GM18519 (cell line): ENCODE results near the gene SFR1.
A peak's percentile ranks its signal among the peaks of the same experiment; 100 is the strongest.

Experiments used
- ATAC-seq: cut with Tn5 transposase; IDR thresholded peaks from one replicate; pipeline ENCODE4 v1.9.1; 2021; ENCODE audit warnings: mild to moderate bottlenecking, moderate library complexity; ENCODE audit not compliant: unreplicated experiment, low FRiP score

SFR1 gene

DNA sequence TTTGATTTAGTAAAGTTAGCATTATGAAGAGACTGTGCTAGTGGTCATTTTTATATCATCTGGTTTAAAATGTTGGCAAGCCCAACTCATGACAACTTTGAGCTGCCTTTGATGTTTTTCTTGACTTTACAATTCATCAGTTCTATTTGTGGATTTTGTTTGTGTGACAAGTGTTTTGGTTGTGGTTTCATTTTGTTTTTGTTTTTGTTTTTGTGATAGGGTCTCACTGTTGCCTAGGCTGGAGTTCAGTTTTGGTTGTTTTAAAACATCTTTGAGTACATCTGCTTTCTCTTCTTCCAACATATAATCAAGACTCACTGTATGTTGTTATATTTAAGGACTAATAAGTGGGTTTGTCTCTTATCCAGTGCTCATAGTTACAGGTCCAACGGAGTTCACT is 17.6 kb upstream of the SFR1 start:
- ATAC-seq: no peak

DNA sequence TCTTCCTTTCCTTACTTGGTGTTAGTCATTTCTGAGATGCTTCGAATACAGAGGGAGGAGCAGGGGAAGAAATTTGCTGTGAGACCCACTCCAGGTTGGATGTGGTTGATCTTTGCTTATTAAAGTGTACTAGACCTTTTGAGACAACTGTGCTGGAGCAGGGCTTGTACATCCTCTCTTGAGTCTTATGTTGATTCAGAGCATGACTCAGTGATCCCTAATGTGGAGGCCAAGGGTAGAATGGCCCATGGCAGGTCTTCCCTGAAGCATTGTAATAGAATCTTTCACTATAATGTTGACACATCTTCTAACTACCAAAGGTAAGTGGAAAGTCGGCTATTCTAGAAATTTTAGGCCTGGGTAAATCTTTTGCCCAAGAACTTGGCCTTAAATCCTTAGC is 17.0 kb upstream of the SFR1 start:
- ATAC-seq: no peak

DNA sequence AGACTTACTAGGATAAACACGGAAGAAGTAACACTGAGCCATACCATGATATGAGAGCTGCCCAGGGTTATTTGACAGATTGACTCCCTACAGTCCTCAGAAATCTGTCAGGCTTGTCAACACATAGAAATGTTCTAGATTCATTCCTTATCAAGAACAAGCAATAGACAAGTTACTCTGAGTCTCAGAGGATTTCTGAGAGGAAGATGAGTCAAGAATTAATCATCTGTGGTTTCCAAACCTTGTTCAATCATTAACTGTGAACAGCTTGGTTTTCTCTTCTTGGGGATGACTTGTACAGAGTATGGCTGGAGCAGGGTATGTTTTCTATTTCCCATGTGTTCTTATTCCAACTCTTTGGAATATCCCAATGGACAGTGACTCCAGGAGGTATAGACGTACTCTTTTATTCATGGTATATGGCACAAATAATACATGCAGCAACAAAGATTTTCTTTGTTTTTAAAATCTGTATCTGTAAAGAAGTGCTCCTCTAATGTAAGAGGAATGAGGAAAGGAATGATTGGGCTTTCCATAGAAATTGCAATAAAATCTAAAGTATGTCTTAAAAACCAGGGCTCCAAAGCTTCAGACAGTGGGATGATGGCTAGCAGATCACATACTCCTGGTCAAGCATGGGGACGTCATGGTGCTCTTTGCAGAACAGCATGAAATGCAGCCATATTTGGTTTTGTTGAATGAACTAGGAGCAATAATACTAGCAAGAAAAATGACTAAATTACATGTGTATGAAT is 11.9 kb upstream of the SFR1 start:
- ATAC-seq: no peak

DNA sequence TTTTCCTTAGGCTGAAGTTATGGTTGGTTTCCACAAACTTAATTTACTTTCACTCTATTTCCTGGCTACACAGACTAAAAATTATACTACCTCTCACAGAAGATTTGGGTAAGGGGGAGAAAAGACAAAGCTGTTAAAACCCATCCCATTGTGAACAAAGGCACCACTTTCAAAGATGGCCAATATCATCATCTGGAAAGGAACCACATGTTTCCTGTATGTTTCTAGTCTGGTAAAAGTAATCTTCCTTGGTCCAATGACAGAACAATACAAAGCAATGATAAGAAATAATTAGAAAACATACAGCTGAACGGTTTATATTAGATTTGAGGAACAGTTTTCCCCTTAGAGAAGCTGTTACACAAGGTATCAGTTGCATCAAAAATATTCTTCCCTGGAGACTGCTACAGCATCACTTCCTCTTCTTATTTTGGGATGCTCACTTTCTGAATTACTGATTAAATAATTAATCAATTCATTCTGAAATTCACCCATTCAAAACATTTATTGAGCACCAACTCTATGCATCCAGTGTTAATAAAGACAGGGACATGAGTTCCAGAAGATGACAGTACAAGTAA is 8.5 kb upstream of the SFR1 start:
- no peak for ATAC-seq

DNA sequence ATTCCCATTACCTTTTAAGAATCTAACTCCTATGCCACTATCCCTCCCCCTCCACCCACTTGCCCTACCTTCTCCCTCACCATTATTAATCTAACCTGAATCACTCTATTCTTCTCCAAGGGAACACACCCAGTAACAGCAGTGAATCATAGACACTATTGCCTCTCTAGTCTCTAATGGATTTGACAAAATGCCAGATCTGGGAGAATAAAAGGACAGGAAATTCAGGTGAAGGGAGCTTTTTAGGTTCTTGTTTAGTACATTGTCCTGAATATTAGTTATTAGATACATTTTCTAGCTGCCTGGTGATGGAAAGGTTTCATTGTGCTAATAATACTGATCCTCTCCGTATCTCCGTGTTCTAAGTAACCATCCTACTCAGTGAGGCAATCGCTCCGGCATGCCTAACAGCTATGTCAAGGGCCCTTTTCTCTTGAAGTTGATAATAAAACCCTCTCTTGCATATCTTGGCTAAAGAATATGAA is 4.1 kb upstream of the SFR1 start:
- no peak for ATAC-seq

DNA sequence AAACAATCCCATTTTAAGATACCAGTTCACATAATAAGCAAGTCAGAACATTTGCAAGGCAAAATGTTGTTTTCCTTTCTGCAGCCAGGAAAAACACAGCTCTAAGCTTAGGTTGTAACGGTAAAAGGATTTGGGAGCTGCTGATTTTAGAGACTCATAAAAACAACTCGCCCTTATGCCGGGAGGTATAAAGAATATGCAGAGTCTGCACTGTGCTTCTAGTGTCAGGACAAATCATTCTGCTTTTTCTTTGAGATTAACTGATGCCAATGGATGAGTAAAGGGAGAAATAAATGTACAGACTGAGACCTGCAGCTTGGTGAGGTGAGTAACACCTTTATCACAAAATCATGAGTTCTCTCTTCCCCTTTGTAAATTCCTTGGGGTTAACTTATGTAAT is 2.0 kb upstream of the SFR1 start:
- no peak for ATAC-seq

DNA sequence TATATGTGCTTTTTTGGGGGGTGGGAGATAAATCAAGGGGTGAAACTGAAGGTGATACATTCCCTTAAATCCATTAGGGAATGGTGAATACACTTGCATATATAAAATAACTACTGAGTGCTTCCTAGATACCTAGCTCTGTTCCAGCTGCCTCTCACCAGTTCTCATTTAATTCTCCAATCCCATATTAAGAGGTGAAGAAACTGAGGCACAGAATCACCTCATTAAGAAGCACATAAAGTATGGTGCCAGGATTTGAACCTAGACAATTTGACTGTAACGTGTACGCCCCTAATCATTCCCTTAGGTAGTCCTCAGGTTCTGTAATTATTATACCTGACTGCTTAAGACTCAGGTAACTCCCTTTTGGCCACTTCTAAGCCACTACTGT is 1.5 kb upstream of the SFR1 start:
- ATAC-seq: no peak

DNA sequence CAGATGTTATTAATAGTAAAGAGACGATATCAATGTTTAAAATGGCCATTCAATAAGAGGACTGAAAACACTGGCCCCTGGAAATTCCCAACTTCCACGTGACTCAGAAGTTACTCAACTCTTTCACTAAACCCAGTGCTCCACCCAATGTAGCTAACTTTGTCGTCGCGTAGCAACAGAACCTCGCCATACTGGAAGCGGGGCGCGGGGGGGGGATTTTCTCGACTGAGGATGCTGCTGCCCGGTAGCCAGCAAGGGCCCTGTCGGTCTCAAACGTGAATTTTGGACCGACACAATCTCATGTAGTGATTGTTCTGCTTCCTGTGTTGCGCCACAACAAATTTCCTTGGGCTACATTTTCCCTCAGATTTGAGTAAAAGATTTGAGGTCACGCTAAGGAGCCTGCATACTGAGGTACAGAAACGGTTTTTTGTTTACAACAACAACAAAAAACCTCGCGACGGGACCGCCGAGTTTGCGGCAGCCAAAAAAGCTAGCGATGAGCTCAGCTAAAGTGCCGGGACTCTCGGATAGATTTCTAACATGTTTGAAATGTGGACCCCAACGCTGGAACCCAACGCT is 977 bp upstream of the SFR1 start:
- ATAC-seq: peak; percentile 39

DNA sequence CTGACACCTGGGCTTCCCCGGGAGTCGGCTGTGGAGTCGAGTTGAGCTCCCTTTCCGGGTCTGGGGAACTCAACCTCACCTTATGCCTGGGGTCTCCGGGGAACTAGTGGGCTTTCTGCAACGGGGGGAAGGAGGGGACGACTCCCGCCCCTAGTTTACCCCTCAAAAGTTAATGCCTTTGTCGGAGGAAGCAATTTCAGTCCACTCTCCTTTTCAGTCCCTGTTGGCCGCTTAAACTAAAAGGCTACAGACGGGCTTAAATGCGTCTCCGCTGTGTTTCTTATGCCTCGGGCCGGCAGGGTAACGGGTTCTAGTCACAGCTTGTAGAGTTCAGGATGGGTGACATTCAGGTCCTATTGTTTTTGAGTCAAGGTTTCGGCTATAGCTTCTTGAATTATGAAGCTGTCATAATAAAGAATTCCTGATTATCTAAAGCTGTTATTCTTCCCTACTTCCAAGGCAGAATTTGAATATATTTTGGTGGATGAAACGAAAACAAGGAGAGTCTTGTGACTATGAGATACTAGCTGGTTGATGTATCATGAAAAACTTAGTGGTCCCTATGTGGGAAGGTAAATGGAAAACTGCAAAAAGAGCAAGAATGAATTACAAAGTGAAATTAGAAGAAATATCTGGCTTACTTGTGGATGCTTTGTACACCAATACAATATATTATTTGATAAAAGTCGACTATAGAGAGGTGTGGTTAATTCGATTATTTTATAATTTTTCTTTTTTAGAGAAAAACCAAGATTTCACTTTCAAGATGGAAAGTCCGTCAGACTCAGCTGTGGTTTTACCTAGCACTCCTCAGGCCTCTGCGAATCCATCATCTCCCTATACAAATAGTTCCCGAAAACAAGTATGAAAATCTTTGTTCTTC is 495 bp downstream of the SFR1 start:
- no peak for ATAC-seq

DNA sequence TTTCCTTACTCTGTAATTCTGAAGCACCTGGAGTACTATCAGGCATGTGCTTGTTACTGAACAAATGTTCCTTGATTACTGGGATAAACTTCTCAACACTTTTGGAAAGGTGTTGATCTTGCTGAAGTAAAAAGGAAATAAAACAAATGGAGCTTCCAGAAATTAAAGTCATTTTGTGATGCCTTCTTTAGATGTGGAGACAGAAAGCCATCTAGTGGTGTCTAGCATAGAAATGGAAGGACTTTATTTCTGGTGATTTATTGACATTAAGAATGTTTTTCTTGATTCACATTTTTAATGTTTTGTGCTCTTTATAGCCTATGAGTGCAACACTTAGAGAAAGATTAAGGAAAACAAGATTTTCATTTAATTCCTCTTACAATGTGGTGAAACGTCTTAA is 1.4 kb downstream of the SFR1 start:
- ATAC-seq: no peak

DNA sequence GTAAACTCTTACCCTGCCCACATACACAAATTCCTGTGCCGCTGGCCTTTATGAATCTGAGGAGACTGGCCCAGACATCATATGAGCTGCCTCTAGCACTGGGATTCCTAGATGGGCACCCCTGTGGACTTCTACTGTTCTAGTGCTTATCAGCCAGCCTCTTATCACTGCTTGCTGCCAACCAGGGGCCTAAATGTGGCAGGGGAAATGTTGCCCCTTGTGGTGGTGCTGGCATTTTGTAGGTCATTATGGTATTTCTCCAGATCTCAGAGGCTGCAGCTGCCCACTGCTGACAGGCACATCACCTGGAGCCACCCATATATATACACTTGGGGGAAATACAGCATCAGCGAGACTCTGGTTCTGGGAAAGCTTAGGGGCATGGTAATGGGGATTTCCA is 5.4 kb downstream of the SFR1 start:
- ATAC-seq: no peak

DNA sequence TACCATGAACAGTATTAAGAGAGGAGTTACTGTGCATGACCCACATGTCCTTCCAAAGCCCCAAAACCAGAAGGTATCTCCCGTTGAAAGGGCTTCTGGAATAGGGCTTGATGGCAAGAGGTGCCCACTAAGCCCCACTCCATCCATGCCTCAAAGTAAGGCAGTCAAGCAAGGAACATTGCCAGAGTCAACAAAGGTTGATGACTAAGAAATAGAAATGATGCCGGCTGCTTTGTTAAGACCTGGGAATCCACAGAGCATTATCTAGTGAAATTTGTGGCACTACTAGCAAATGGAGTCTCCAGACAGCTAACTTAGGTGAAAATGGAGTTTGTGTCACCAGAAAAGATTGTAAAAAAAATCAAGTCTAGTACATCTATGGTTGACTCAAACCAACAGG is 6.2 kb downstream of the SFR1 start:
- ATAC-seq: no peak

DNA sequence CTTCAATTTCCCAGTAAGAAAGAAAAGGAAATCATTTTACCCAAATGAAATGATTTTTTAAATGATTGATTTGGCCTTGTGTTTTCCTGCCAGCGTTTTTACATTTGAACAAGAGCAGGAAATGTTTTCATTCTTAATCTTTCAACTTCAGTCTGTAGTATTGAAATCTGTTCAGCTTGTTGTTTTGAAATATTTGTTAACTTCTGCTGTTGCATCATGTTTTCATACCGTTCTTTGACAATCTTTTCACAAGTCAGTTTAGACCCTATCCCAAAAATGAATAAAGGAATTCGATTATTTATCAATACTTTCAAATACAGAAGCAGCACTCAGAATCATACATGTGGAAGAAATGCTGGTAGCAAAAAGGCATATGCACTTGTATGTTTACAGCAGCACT is 8.1 kb downstream of the SFR1 start:
- ATAC-seq: no peak

DNA sequence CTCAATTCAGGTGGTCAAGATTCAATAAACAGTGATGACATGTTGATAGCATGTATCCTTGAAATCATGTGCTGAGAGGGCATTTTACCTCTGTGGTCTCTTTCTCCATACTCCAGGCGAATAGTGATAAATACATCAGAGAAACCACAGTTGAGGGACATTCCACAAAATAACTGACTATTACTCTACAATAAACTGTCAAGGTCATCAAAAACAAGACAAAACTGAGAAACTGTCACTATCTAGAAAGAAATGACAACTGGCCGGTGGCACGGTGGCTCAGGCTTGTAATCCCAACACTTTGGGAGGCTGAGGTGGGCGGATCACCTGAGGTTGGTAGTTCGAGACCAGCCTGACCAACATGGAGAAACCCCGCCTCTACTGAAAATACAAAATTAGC is 16.2 kb downstream of the SFR1 start:
- ATAC-seq: no peak

DNA sequence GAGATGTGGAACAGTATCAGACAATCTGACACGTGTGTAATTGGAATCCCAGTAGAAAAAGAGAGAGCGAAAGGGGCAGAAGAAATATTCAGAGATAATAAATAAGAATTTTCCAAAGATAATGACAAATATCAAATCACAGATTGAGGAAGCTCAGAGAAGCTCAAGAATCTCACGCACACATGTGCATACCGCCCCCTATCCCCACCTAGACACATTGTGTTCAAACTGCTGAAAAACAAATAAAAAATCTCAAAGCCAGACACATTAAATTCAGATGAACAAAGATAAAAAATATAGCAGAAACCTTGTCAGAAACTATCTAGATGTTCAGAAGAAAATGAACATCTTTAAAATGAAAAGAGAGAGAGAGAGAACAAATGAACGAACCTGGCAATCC is 17.2 kb downstream of the SFR1 start:
- ATAC-seq: no peak

DNA sequence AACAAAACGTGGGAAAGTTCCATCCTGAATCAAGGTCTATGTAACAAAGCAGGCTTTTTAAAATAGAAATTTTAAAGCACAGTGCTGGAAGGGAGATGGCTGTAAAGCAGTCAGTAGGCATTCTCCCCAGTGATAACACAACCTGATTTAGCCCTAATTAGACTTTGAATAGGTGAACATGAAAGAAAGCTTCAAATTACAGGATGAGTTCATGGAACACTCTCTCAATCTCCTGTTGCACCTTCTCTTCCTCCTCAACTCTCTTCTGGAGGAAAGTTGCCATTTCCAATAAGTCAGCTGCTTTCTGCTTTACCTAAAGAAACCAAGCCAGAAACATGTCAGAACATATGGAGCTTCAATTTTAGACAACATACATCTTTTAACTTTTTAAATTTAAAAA is 20.1 kb downstream of the SFR1 start:
- no peak for ATAC-seq

DNA sequence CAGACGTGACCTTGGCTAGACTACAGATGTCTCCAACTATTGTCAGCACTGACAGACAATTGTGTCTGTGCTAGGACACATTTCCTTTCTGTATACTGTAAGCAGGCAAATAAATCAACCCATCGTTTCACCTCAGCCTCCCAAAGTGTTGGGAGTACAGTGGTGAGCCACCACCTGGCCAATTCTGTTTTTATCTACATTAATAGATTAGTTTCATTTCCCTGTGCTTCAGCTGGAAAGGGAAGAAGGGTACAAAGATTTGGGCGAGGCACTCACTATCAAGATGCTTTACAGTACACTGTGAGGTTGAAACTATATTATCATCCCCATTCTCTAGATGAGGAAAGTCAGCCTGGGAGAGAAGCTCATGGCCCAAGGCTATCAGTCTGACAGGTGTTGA is 21.9 kb downstream of the SFR1 start:
- ATAC-seq: no peak

DNA sequence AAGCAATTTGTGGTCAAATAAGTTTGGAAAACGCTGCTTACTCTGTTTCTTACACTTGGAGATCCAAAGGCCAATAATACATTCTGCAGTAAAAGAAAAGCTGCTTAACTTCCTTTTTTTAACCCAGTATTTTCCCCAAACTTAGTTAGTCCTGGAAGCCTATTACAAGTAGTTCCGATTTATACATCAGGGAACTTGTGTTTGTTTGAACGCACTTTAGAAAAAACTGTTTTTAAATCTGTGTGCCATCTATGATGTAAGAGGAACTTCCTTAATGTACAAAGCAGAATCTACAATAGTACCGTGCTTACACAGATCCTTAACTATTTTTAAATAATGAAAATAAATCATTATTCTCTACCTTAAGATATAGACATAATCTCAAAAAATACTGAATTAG is 23.0 kb downstream of the SFR1 start:
- no peak for ATAC-seq

DNA sequence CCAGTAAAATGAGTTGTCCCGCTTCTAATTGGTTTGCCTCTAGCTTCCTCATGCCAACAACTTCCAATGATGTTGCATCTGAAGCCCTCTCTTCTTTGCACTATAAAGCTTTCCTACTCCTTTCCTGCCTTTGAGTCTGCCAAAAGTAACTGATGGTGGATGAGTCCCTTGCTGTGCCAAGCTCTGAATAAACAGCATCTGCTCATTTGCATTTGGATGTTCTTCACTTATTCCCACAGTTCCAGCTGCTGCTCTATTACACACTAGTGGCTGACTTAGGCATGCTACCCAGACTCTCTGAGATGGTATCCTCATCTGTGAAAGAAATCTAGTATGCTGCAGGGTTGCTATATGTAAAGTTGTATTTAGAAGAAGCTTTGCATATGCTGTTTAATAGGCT is 24.9 kb downstream of the SFR1 start:
- no peak for ATAC-seq

DNA sequence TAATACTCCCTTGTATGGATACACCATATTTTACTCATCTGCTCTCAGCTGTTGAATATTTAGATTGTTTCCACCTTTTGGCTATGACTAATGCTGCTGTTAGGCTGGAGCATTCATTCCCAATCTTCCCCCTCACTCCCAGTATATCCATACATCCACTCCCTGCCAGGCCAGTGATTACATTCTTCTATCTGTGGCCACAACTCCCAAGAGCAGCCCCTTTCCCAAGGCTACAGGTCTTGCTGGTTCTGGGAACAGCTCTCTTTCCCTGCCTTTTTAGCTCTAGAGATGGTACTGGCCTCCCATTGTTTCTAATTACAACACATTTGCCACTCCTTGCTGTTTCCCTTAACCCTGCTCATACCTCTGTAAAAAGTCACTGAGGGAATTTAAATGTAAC is 28.2 kb downstream of the SFR1 start:
- ATAC-seq: no peak

DNA sequence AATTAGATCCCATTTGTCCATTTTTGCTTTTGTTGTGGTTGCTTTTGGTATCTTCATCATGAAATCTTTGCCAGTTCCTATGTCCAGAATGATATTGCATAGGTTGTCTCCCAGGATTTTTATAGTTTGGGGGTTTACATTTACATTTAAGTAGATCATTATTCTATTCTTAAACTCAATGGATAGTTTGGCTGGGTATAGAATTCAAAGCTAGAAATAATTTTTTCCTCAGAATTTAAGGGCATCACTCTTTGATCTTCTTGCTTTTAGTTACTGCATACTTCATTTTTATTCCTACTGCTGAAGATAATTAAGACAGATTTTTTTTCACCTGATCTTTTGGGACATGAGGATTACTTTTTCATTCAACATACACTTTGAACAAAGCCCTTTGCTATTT is 29.8 kb downstream of the SFR1 start:
- ATAC-seq: no peak
